Neural progenitor cell (in vitro differentiated cells): Measurements from ENCODE around the gene LRP4. TPM values are rescaled to one million over a fixed set of nuclear protein-coding genes. Genes with fewer than 3 reads are reported as not detected.

Experiments used
- DNase-seq: peaks from one replicate; pipeline ENCODE4 v3.0.0-alpha.2; 2016; ENCODE audit warnings: low spot score
- H2AFZ ChIP-seq: fragments of 200-600 bp; sonication (generic); replicated peaks from 2 replicates; pipeline ENCODE4 v1.6.1; 2016; ENCODE audit warnings: antibody characterized with exemption
- H3F3A ChIP-seq: fragments of 200-600 bp; sonication (generic); 2 replicates; pipeline ENCODE4 v1.6.1; 2016; ENCODE audit warnings: antibody characterized with exemption, low read depth
- H3K27ac ChIP-seq: fragments of 200-600 bp; sonication (generic); 2 replicates; pipeline ENCODE4 v1.5.1; 2016; ENCODE audit warnings: mild to moderate bottlenecking
- H3K27me3 ChIP-seq: fragments of 200-600 bp; sonication (generic); 2 replicates; pipeline ENCODE4 v1.6.1; 2016; ENCODE audit warnings: mild to moderate bottlenecking, moderate library complexity
- H3K36me3 ChIP-seq: fragments of 200-600 bp; sonication (generic); 2 replicates; pipeline ENCODE4 v1.5.1; 2016
- H3K4me1 ChIP-seq: fragments of 200-600 bp; sonication (generic); 2 replicates; pipeline ENCODE4 v1.6.1; 2016; ENCODE audit warnings: mixed run types
- H3K4me2 ChIP-seq: fragments of 200-600 bp; sonication (generic); 2 replicates; pipeline ENCODE4 v1.6.1; 2016
- H3K4me3 ChIP-seq: fragments of 200-600 bp; sonication (generic); 2 replicates; pipeline ENCODE4 v1.5.1; 2016
- H3K79me2 ChIP-seq: fragments of 200-600 bp; sonication (generic); 2 replicates; pipeline ENCODE4 v1.6.1; 2016; ENCODE audit warnings: low read depth
- H3K9ac ChIP-seq: fragments of 200-600 bp; sonication (generic); 2 replicates; pipeline ENCODE4 v1.6.1; 2016
- H3K9me3 ChIP-seq: fragments of 200-600 bp; sonication (generic); 2 replicates; pipeline ENCODE4 v1.5.1; 2016; ENCODE audit warnings: low read depth
- H4K20me1 ChIP-seq: fragments of 200-600 bp; sonication (generic); 2 replicates; pipeline ENCODE4 v1.6.1; 2016; ENCODE audit warnings: low read depth
- H3K27ac Mint-ChIP-seq: 3 replicates; pipeline ENCODE4 v1.8.0; 2021; ENCODE audit warnings: mixed read lengths
- H3K27me3 Mint-ChIP-seq: 2 replicates; pipeline ENCODE4 v1.8.0; 2022; ENCODE audit warnings: low read depth, mild to moderate bottlenecking, inconsistent platforms, moderate library complexity, mixed read lengths; ENCODE audit not compliant: insufficient read depth
- H3K36me3 Mint-ChIP-seq: 3 replicates; pipeline ENCODE4 v1.8.0; 2021; ENCODE audit warnings: mixed read lengths
- H3K4me1 Mint-ChIP-seq: 3 replicates; pipeline ENCODE4 v1.8.0; 2021; ENCODE audit warnings: mixed read lengths
- H3K4me3 Mint-ChIP-seq: 3 replicates; pipeline ENCODE4 v1.8.0; 2021; ENCODE audit warnings: mild to moderate bottlenecking, moderate library complexity, mixed read lengths
- H3K9me3 Mint-ChIP-seq: 3 replicates; pipeline ENCODE4 v1.8.0; 2020; ENCODE audit warnings: mixed read lengths
- CTCF ChIP-seq: fragments of 200-600 bp; sonication (generic); IDR thresholded peaks from 2 replicates; pipeline ENCODE4 v1.5.1; 2017; ENCODE audit warnings: antibody characterized with exemption, mild to moderate bottlenecking
- EZH2 ChIP-seq: fragments of 200-600 bp; sonication (generic); IDR thresholded peaks from 2 replicates; pipeline ENCODE4 v1.6.1; 2017; ENCODE audit warnings: antibody characterized with exemption, mild to moderate bottlenecking, moderate library complexity
- EZH2phosphoT487 ChIP-seq: fragments of 200-600 bp; sonication (generic); IDR thresholded peaks from 2 replicates; pipeline ENCODE4 v1.6.1; 2017; ENCODE audit warnings: antibody characterized with exemption
- total RNA-seq: library from RNA; depleted of rRNA; stranded (reverse); fragments of >200 nt; gene quantifications from 2 replicates; pipeline ENCODE4 v1.2.3, GENCODE V29; 2015; ENCODE audit warnings: low replicate concordance

Gene LRP4
- total RNA-seq, 1 donor from 2014 or later: 12.0 TPM

- Histone ChIP-seq H3K36me3 (no peaks in the 10 kb centered on the region), H2AFZ (no peak overlapping the region), H3K9ac (no peak overlapping the region), H3K79me2 (peaks cover 100% of the 10 kb centered on the region), H3F3A (peaks cover 5% of the 10 kb centered on the region), H3K4me2 (no peak overlapping the region), H3K9me3 (no peaks in the 10 kb centered on the region), H4K20me1 (peaks cover 92% of the 10 kb centered on the region), H3K27ac (no peak overlapping the region), H3K4me1 (no peaks in the 10 kb centered on the region), H3K27me3 (no peaks in the 10 kb centered on the region), H3K4me3 (no peak overlapping the region)
- TF ChIP-seq EZH2phosphoT487 (no peak), EZH2 (no peak), CTCF (no peak)
- H3K9me3 Mint-ChIP-seq: no peaks in the 10 kb centered on the region
- no peak for DNase-seq
- H3K27ac Mint-ChIP-seq: no peak overlapping the region
- no peaks in the 10 kb centered on the region for H3K27me3 Mint-ChIP-seq
- H3K36me3 Mint-ChIP-seq: peaks cover 3% of the 10 kb centered on the region
- H3K4me1 Mint-ChIP-seq: no peaks in the 10 kb centered on the region
- H3K4me3 Mint-ChIP-seq: no peak overlapping the region
These were observed 82.5 kb downstream of the LRP4 start for GRCh38 chr11:46835897-46836296.

- Histone ChIP-seq H4K20me1 (peaks cover 91% of the 10 kb centered on the region), H3K9ac (no peak overlapping the region)
These were observed 83.5 kb downstream of the LRP4 start for GRCh38 chr11:46834821-46835220.

GRCh38 chr11:46832511-46833214, 85.7 kb downstream of the LRP4 start:
- no peak overlapping the region for H3K4me2 ChIP-seq
- H3K27me3 ChIP-seq: no peaks in the 10 kb centered on the region
- no peak overlapping the region for H2AFZ ChIP-seq
- Mint-ChIP-seq H3K4me3 (no peak overlapping the region), H3K36me3 (peaks cover 4% of the 10 kb centered on the region), H3K27ac (no peak overlapping the region), H3K9me3 (no peaks in the 10 kb centered on the region), H3K27me3 (no peaks in the 10 kb centered on the region), H3K4me1 (peaks cover 10% of the 10 kb centered on the region)
- H3K36me3 ChIP-seq: no peaks in the 10 kb centered on the region
- peaks cover 16% of the 10 kb centered on the region for H3F3A ChIP-seq
- peaks cover 91% of the 10 kb centered on the region for H4K20me1 ChIP-seq
- H3K9ac ChIP-seq: no peak overlapping the region
- TF ChIP-seq EZH2phosphoT487: no peak
- no peak for TF ChIP-seq EZH2
- no peak for TF ChIP-seq CTCF
- no peaks in the 10 kb centered on the region for H3K9me3 ChIP-seq
- H3K27ac ChIP-seq: no peak overlapping the region
- no peak for DNase-seq
- H3K4me1 ChIP-seq: peaks cover 8% of the 10 kb centered on the region
- H3K79me2 ChIP-seq: peaks cover 100% of the 10 kb centered on the region
- H3K4me3 ChIP-seq: no peak overlapping the region

More at GRCh38 chr11:46834821-46835220, 83.5 kb downstream of the LRP4 start:
- peaks cover 4% of the 10 kb centered on the region for H3K36me3 Mint-ChIP-seq
- Histone ChIP-seq H2AFZ (no peak overlapping the region), H3F3A (peaks cover 5% of the 10 kb centered on the region), H3K79me2 (peaks cover 100% of the 10 kb centered on the region), H3K27me3 (no peaks in the 10 kb centered on the region), H3K27ac (no peak overlapping the region), H3K36me3 (no peaks in the 10 kb centered on the region), H3K4me3 (no peak overlapping the region), H3K9me3 (no peaks in the 10 kb centered on the region), H3K4me2 (no peak overlapping the region), H3K4me1 (no peaks in the 10 kb centered on the region)
- H3K27ac Mint-ChIP-seq: no peak overlapping the region
- no peaks in the 10 kb centered on the region for H3K9me3 Mint-ChIP-seq
- H3K4me3 Mint-ChIP-seq: no peak overlapping the region
- no peaks in the 10 kb centered on the region for H3K27me3 Mint-ChIP-seq
- TF ChIP-seq CTCF (no peak), EZH2phosphoT487 (no peak), EZH2 (no peak)
- H3K4me1 Mint-ChIP-seq: no peaks in the 10 kb centered on the region
- DNase-seq: no peak
